Measurements from ENCODE around the gene MBNL1. TPM values are rescaled to one million over a fixed set of nuclear protein-coding genes. Genes with fewer than 3 reads are reported as not detected.
A peak's percentile ranks its signal among the peaks of the same experiment; 100 is the strongest.

MBNL1 gene
- total RNA-seq, 1 experiment from 2014 or later: 200 TPM

DNA sequence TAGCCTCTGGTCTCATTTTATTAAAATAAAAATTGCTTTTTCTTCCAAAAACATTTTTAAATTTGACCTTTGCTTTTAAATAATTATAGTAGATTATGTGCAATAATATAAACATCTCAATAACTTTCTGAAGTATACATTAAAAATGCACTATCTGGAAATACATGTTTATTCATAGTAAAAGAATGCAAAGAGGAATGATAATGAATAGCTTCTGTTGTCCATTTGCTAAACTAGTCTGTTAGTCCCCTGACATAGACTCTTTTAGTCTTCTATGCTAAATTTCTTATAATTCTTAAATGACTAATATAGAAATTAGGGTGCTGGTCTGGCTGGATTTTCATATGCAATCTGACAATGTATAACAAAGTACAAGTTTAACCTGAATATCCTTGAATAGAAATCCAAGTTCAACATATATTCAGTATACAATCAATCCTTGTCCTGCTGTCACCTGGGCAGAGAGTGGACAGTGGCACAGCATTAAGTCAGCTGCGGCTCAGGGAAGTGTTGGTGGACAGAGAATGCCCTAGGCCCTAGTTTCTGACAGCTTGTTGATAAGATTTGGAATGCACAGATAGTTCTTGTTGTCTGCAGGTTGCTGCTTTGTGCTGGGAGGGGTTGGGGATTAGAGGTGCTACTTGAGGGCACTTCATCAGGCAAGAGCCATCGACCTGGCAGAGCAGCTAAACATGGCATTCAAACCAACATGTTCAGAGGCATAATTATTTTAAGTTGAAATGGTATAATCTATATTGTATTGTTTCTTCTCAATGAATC lies 161.7 kb downstream of the MBNL1 start:
- TF ChIP-seq SRF (IDR thresholded peaks at IDR 0.05; ENCODE audit: low read depth): no peak
- no peak for TF ChIP-seq ZNF274 (IDR thresholded peaks at IDR 0.05; ENCODE audit: low read depth, low read length)
- TF ChIP-seq, protein P1, sequence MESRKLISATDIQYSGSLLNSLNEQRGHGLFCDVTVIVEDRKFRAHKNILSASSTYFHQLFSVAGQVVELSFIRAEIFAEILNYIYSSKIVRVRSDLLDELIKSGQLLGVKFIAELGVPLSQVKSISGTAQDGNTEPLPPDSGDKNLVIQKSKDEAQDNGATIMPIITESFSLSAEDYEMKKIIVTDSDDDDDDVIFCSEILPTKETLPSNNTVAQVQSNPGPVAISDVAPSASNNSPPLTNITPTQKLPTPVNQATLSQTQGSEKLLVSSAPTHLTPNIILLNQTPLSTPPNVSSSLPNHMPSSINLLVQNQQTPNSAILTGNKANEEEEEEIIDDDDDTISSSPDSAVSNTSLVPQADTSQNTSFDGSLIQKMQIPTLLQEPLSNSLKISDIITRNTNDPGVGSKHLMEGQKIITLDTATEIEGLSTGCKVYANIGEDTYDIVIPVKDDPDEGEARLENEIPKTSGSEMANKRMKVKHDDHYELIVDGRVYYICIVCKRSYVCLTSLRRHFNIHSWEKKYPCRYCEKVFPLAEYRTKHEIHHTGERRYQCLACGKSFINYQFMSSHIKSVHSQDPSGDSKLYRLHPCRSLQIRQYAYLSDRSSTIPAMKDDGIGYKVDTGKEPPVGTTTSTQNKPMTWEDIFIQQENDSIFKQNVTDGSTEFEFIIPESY (IDR thresholded peaks at IDR 0.05; ENCODE audit: extremely low read depth, insufficient replicate concordance, low read length): no peak
- no peak for TF ChIP-seq EGR1 (IDR thresholded peaks at IDR 0.05; ENCODE audit: low read depth)
- no peak for TF ChIP-seq ELF1 (IDR thresholded peaks at IDR 0.05; ENCODE audit: borderline replicate concordance, low read depth)
- TF ChIP-seq JUND (IDR thresholded peaks at IDR 0.05): no peak
- Histone ChIP-seq H3K4me2 (ENCODE audit: low read length) (no peak overlapping the region), H3K9ac (ENCODE audit: low read length) (no peak overlapping the region), H2AFZ (ENCODE audit: low read depth, low read length, poor library complexity, severe bottlenecking) (no peak overlapping the region), H3K9me2 (ENCODE audit: insufficient read depth) (no peaks in the 10 kb centered on the region), H3K36me3 (ENCODE audit: control insufficient read depth in 1 of 2, insufficient read depth in 2 of 2, low read length in 2 of 2) (peaks cover 0 to 15% of the 10 kb centered on the region in 2 experiments; a peak in 2 of 4 replicates), H3K9me3 (ENCODE audit: control insufficient read depth in 1 of 2, insufficient read depth in 1 of 2, low read depth in 1 of 2, low read length in 2 of 2) (no peaks in the 10 kb centered on the region), H3K4me3 (replicated peaks in 1 of 2; ENCODE audit: low read depth in 1 of 2, low read length in 2 of 2) (no peak overlapping the region), H3K79me2 (ENCODE audit: insufficient read depth, low read length) (peaks cover 84% of the 10 kb centered on the region), H3K27ac (ENCODE audit: low read depth, low read length) (no peak overlapping the region), H3K27me3 (ENCODE audit: insufficient read depth, low read length) (no peaks in the 10 kb centered on the region), H3K4me1 (ENCODE audit: control insufficient read depth in 1 of 2, insufficient read depth in 2 of 2, low read length in 2 of 2) (no peaks in the 10 kb centered on the region), H4K20me1 (ENCODE audit: insufficient read depth) (no peaks in the 10 kb centered on the region)
- BruUV-seq (replicated peaks): no TSS peak
- RAD21 ChIA-PET (ENCODE audit: low non-redundant PET in 1 of 2, low total read pairs in 2 of 2, uncharacterized antibody in 2 of 2, unreplicated experiment in 2 of 2): no interaction called here
- DNase-seq (ENCODE audit: low read depth, low spot score) (no peak), ATAC-seq (no peak)
- POLR2A ChIA-PET: no interaction called here
- CTCF ChIA-PET: no interaction called here
- intact Hi-C loops (cut with micrococcal nuclease): no loop called here

DNA sequence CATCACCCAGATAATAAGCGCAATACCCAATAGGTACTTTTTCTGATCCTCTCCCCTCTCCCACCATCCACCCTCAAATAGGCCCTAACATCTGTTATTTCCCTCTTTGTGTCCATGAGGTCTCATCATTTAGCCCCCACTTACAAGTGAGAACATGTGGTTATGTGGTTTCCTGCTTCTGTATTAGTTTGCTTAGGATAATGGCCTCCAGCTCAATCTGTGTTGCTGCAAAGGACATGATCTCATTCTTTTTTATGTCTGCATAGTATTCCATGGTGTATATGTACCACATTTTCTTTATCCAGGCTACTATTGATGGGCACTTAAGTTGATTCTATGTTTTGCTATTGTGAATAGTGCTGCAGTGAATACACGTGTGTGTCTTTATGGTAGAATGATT lies 165.4 kb downstream of the MBNL1 start:
- ChIA-PET CTCF (no interaction called here), RAD21 (ENCODE audit: low non-redundant PET in 1 of 2, low total read pairs in 2 of 2, uncharacterized antibody in 2 of 2, unreplicated experiment in 2 of 2) (no interaction called here), POLR2A (no interaction called here)
- no peaks in the 10 kb centered on the region for H3K9me2 ChIP-seq (ENCODE audit: insufficient read depth)
- no peak for DNase-seq (ENCODE audit: low read depth, low spot score)
- no peak overlapping the region for H3K27ac ChIP-seq (ENCODE audit: low read depth, low read length)
- H3K9me3 ChIP-seq (ENCODE audit: control insufficient read depth in 1 of 2, insufficient read depth in 1 of 2, low read depth in 1 of 2, low read length in 2 of 2): no peaks in the 10 kb centered on the region
- no peak overlapping the region for H3K4me2 ChIP-seq (ENCODE audit: low read length)
- H2AFZ ChIP-seq (ENCODE audit: low read depth, low read length, poor library complexity, severe bottlenecking): no peak overlapping the region
- BruUV-seq (replicated peaks): TSS peak; percentile 6
- no peak overlapping the region for H3K9ac ChIP-seq (ENCODE audit: low read length)
- no peaks in the 10 kb centered on the region for H3K27me3 ChIP-seq (ENCODE audit: insufficient read depth, low read length)
- no peak for ATAC-seq
- intact Hi-C loops (cut with micrococcal nuclease): no loop called here
- peaks cover 96% of the 10 kb centered on the region for H3K79me2 ChIP-seq (ENCODE audit: insufficient read depth, low read length)
- H3K4me3 ChIP-seq (replicated peaks in 1 of 2; ENCODE audit: low read depth in 1 of 2, low read length in 2 of 2): no peak overlapping the region
- peaks cover 5% of the 10 kb centered on the region; the same call in 1 of the 2 replicates for H4K20me1 ChIP-seq (ENCODE audit: insufficient read depth)
- H3K4me1 ChIP-seq (ENCODE audit: control insufficient read depth in 1 of 2, insufficient read depth in 2 of 2, low read length in 2 of 2): no peaks in the 10 kb centered on the region
- peaks cover 0 to 19% of the 10 kb centered on the region in 2 experiments; a peak in 2 of 4 replicates for H3K36me3 ChIP-seq (ENCODE audit: control insufficient read depth in 1 of 2, insufficient read depth in 2 of 2, low read length in 2 of 2)
- TF ChIP-seq, protein P1 (IDR thresholded peaks at IDR 0.05; ENCODE audit: extremely low read depth, insufficient replicate concordance, low read length): no peak
- TF ChIP-seq SP1 (IDR thresholded peaks at IDR 0.05; ENCODE audit: low read depth): no peak
- TF ChIP-seq JUND (IDR thresholded peaks at IDR 0.05): no peak
- no peak for TF ChIP-seq EGR1 (IDR thresholded peaks at IDR 0.05; ENCODE audit: low read depth)
- TF ChIP-seq, protein P2, sequence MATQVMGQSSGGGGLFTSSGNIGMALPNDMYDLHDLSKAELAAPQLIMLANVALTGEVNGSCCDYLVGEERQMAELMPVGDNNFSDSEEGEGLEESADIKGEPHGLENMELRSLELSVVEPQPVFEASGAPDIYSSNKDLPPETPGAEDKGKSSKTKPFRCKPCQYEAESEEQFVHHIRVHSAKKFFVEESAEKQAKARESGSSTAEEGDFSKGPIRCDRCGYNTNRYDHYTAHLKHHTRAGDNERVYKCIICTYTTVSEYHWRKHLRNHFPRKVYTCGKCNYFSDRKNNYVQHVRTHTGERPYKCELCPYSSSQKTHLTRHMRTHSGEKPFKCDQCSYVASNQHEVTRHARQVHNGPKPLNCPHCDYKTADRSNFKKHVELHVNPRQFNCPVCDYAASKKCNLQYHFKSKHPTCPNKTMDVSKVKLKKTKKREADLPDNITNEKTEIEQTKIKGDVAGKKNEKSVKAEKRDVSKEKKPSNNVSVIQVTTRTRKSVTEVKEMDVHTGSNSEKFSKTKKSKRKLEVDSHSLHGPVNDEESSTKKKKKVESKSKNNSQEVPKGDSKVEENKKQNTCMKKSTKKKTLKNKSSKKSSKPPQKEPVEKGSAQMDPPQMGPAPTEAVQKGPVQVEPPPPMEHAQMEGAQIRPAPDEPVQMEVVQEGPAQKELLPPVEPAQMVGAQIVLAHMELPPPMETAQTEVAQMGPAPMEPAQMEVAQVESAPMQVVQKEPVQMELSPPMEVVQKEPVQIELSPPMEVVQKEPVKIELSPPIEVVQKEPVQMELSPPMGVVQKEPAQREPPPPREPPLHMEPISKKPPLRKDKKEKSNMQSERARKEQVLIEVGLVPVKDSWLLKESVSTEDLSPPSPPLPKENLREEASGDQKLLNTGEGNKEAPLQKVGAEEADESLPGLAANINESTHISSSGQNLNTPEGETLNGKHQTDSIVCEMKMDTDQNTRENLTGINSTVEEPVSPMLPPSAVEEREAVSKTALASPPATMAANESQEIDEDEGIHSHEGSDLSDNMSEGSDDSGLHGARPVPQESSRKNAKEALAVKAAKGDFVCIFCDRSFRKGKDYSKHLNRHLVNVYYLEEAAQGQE (IDR thresholded peaks at IDR 0.05; ENCODE audit: low read depth): no peak
- no peak for TF ChIP-seq CEBPB (IDR thresholded peaks at IDR 0.05; ENCODE audit: low read depth)
- TF ChIP-seq EZH2phosphoT487 (IDR thresholded peaks at IDR 0.05; ENCODE audit: borderline replicate concordance): no peak
